GM21825 (cell line): ENCODE measurements around the gene PERP.

ENCODE experiments used
- ATAC-seq: cut with Tn5 transposase; IDR thresholded peaks from one replicate; pipeline ENCODE4 v1.9.1; 2021; ENCODE audit warnings: mild to moderate bottlenecking, moderate library complexity; ENCODE audit not compliant: unreplicated experiment

PERP gene

GRCh38 chr6:138063726-138064125, 43.5 kb downstream of the PERP start:
- ATAC-seq = no peak

GRCh38 chr6:138054982-138055381, 52.2 kb downstream of the PERP start:
- no peak for ATAC-seq

- ATAC-seq = no peak
These were observed 54.4 kb downstream of the PERP start for GRCh38 chr6:138052783-138053182.

GRCh38 chr6:138044972-138045371, 62.2 kb downstream of the PERP start:
- no peak for ATAC-seq

GRCh38 chr6:138044458-138044857, 62.8 kb downstream of the PERP start:
- no peak for ATAC-seq
